Muscle layer of colon (tissue), 2 donors: ENCODE results near the gene SNAPIN.
A peak's percentile ranks its signal among the peaks of the same experiment; 100 is the strongest.
"Not testable (repeated sequence)": the region's sequence is repeated elsewhere in the genome, so short reads cannot be mapped to it uniquely, and the experiment has no call there.

Experiments used
- H3K27ac ChIP-seq: one replicate; pipeline ENCODE4 v1.7.0; 2013; ENCODE audit warnings: low read depth, mild to moderate bottlenecking, low read length, moderate library complexity
- H3K27me3 ChIP-seq, 2 donors: one replicate each; pipeline ENCODE4 v1.7.0; 2013; ENCODE audit warnings: low read length in 2 of 2, mild to moderate bottlenecking in 2 of 2; ENCODE audit not compliant: insufficient read depth in 2 of 2, control insufficient read depth in 1 of 2
- H3K36me3 ChIP-seq: one replicate; pipeline ENCODE4 v1.7.0; 2013; ENCODE audit warnings: mild to moderate bottlenecking, low read length; ENCODE audit not compliant: insufficient read depth
- H3K4me1 ChIP-seq: one replicate; pipeline ENCODE4 v1.7.0; 2013; ENCODE audit warnings: mild to moderate bottlenecking, low read length; ENCODE audit not compliant: insufficient read depth
- H3K4me3 ChIP-seq, 2 donors: one replicate each; pipeline ENCODE4 v1.7.0; 2013; ENCODE audit warnings: low read length in 2 of 2, low read depth in 1 of 2, mild to moderate bottlenecking in 1 of 2, moderate library complexity in 1 of 2
- H3K9ac ChIP-seq: one replicate; pipeline ENCODE4 v1.7.0; 2013; ENCODE audit warnings: low read length
- H3K9me3 ChIP-seq: one replicate; pipeline ENCODE4 v1.7.0; 2013; ENCODE audit warnings: mild to moderate bottlenecking, low read length
- donor health status: abdominal sarcoma.
- donor health status: Adenocarcinoma of cecum.

The SNAPIN gene

GRCh38 chr1:153670257-153670858 lies 11.9 kb downstream of the SNAPIN start:
- H3K27me3 ChIP-seq = no peaks in the 10 kb centered on the region
- no peaks in the 10 kb centered on the region for H3K9me3 ChIP-seq
- peak overlapping the region; percentile 75 to 94 for H3K4me3 ChIP-seq
- peak overlapping the region; percentile 79 for H3K27ac ChIP-seq
- peaks cover 36% of the 10 kb centered on the region for H3K36me3 ChIP-seq
- peaks cover 13% of the 10 kb centered on the region for H3K4me1 ChIP-seq
- H3K9ac ChIP-seq = peak overlapping the region; percentile 99

GRCh38 chr1:153670859-153671627 lies 12.5 kb downstream of the SNAPIN start, which contains the start of gene ILF2:
TSS of gene ILF2 (minus strand) at chr1:153670993. CDS start at chr1:153670922, 71 bp downstream.
- Histone ChIP-seq H3K9ac (peak within 1 kb of the TSS; percentile 99), H3K9me3 (no peaks in the 10 kb centered on the region), H3K36me3 (peaks cover 29% of the 10 kb centered on the region), H3K4me1 (peaks cover 13% of the 10 kb centered on the region), H3K27ac (peak within 1 kb of the TSS; percentile 79), H3K27me3 (no peaks in the 10 kb centered on the region), H3K4me3 (peak within 1 kb of the TSS; percentile 75 to 94)

- Histone ChIP-seq H3K9ac (peak overlapping the region; percentile 50), H3K27ac (peak overlapping the region; percentile 54)
- not testable (repeated sequence) for H3K9me3 ChIP-seq
Observed at GRCh38 chr1:153671628-153672353, 13.3 kb downstream of the SNAPIN start.

GRCh38 chr1:153673511-153673910 lies 15.0 kb downstream of the SNAPIN start:
- Histone ChIP-seq H3K4me3 (no peak overlapping the region), H3K9me3 (no peaks in the 10 kb centered on the region), H3K27ac (no peak overlapping the region)

More at GRCh38 chr1:153671628-153672353, 13.3 kb downstream of the SNAPIN start:
- peaks cover 13% of the 10 kb centered on the region for H3K4me1 ChIP-seq
- peaks cover 22% of the 10 kb centered on the region for H3K36me3 ChIP-seq
- not testable (repeated sequence) for H3K27me3 ChIP-seq
- peak overlapping the region; percentile 50 to 94 for H3K4me3 ChIP-seq

GRCh38 chr1:153677718-153678518 lies 19.4 kb downstream of the SNAPIN start:
- Histone ChIP-seq H3K4me1 (peaks cover 7% of the 10 kb centered on the region), H3K9me3 (no peaks in the 10 kb centered on the region), H3K36me3 (no peaks in the 10 kb centered on the region), H3K9ac (no peak overlapping the region), H3K27ac (no peak overlapping the region), H3K4me3 (peak overlapping the region in 1 of 2 donors; percentile 48), H3K27me3 (peaks cover 15 to 33% of the 10 kb centered on the region in 2 donors)

More at GRCh38 chr1:153673511-153673910, 15.0 kb downstream of the SNAPIN start:
- Histone ChIP-seq H3K4me1 (peaks cover 20% of the 10 kb centered on the region), H3K36me3 (peaks cover 4% of the 10 kb centered on the region), H3K27me3 (peaks cover 6 to 8% of the 10 kb centered on the region in 2 donors), H3K9ac (no peak overlapping the region)

- Histone ChIP-seq H3K27me3 (peaks cover 15 to 33% of the 10 kb centered on the region in 2 donors), H3K27ac (peak within 1 kb of the TSS; percentile 1)
Observed at GRCh38 chr1:153678519-153679336, 20.2 kb downstream of the SNAPIN start, which contains the start of gene NPR1. TSS of gene NPR1 (plus strand) at chr1:153678688. CDS start at chr1:153679109, 421 bp downstream.

GRCh38 chr1:153679337-153680119 lies 21.0 kb downstream of the SNAPIN start:
- H3K9ac ChIP-seq = peak overlapping the region; percentile 15
- H3K9me3 ChIP-seq = no peaks in the 10 kb centered on the region
- H3K27me3 ChIP-seq = peaks cover 15 to 33% of the 10 kb centered on the region in 2 donors
- H3K27ac ChIP-seq = peak overlapping the region; percentile 1
- peaks cover 7% of the 10 kb centered on the region for H3K4me1 ChIP-seq
- H3K36me3 ChIP-seq = no peaks in the 10 kb centered on the region
- H3K4me3 ChIP-seq = peak overlapping the region; percentile 2 to 48

More at GRCh38 chr1:153678519-153679336, 20.2 kb downstream of the SNAPIN start, which contains the start of gene NPR1:
- H3K4me3 ChIP-seq = peak within 1 kb of the TSS; percentile 2 to 48
- no peaks in the 10 kb centered on the region for H3K36me3 ChIP-seq
- peaks cover 7% of the 10 kb centered on the region for H3K4me1 ChIP-seq
- peak within 1 kb of the TSS; percentile 15 for H3K9ac ChIP-seq
- no peaks in the 10 kb centered on the region for H3K9me3 ChIP-seq

GRCh38 chr1:153680120-153680403 lies 21.6 kb downstream of the SNAPIN start:
- Histone ChIP-seq H3K36me3 (no peaks in the 10 kb centered on the region), H3K27ac (no peak overlapping the region), H3K27me3 (peaks cover 15 to 33% of the 10 kb centered on the region in 2 donors), H3K9me3 (no peaks in the 10 kb centered on the region), H3K4me1 (peaks cover 7% of the 10 kb centered on the region), H3K9ac (no peak overlapping the region), H3K4me3 (peak overlapping the region in 1 of 2 donors; percentile 48)

- no peaks in the 10 kb centered on the region for H3K36me3 ChIP-seq
- no peak overlapping the region for H3K9ac ChIP-seq
- peaks cover 15 to 33% of the 10 kb centered on the region in 2 donors for H3K27me3 ChIP-seq
Observed at GRCh38 chr1:153682730-153683129, 24.2 kb downstream of the SNAPIN start.

More at GRCh38 chr1:153682730-153683129, 24.2 kb downstream of the SNAPIN start:
- no peak overlapping the region for H3K27ac ChIP-seq
- H3K4me1 ChIP-seq = peaks cover 7% of the 10 kb centered on the region
- H3K4me3 ChIP-seq = no peak overlapping the region
- H3K9me3 ChIP-seq = no peaks in the 10 kb centered on the region
